ENCODE results near the gene TCF25.

Gene TCF25

GRCh38 chr16:89895482-89896250 is 22.3 kb downstream of the TCF25 start:
- no peak for TF ChIP-seq EGR1 (IDR thresholded peaks at IDR 0.05)
- no peak for TF ChIP-seq USF1 (IDR thresholded peaks at IDR 0.05)
- TF ChIP-seq YY1 (IDR thresholded peaks at IDR 0.05; ENCODE audit: low read depth), result no peak
- TF ChIP-seq CEBPB (IDR thresholded peaks at IDR 0.05), result no peak
- no peak for TF ChIP-seq REST (IDR thresholded peaks at IDR 0.05; ENCODE audit: low read depth)

GRCh38 chr16:89897204-89897603 is 23.8 kb downstream of the TCF25 start:
- no peak for TF ChIP-seq NFIC (IDR thresholded peaks at IDR 0.05)
- no peak for TF ChIP-seq CREB1 (IDR thresholded peaks at IDR 0.05; ENCODE audit: low read depth)
- TF ChIP-seq EGR1 (IDR thresholded peaks at IDR 0.05), result no peak
- no peak for TF ChIP-seq TAF1 (IDR thresholded peaks at IDR 0.05; ENCODE audit: low read depth)
- TF ChIP-seq TCF12 (IDR thresholded peaks at IDR 0.05; ENCODE audit: low read depth), result no peak
- no peak for TF ChIP-seq EP300 (IDR thresholded peaks at IDR 0.05; ENCODE audit: borderline replicate concordance)
- TF ChIP-seq CEBPB (IDR thresholded peaks at IDR 0.05), result no peak
- TF ChIP-seq MAX (IDR thresholded peaks at IDR 0.05), result no peak
- no peak for TF ChIP-seq RAD21 (IDR thresholded peaks at IDR 0.05; ENCODE audit: low read depth)
- TF ChIP-seq ZBTB7A (IDR thresholded peaks at IDR 0.05; ENCODE audit: low read depth), result no peak
- no peak for TF ChIP-seq FOXM1 (IDR thresholded peaks at IDR 0.05; ENCODE audit: borderline replicate concordance, low read depth)
- no peak for TF ChIP-seq TEAD4 (IDR thresholded peaks at IDR 0.05)
- TF ChIP-seq YY1 (IDR thresholded peaks at IDR 0.05; ENCODE audit: low read depth), result no peak

GRCh38 chr16:89898201-89898967 is 25.0 kb downstream of the TCF25 start:
- TF ChIP-seq RAD21 (IDR thresholded peaks at IDR 0.05; ENCODE audit: low read depth), result no peak

- TF ChIP-seq RAD21 (IDR thresholded peaks at IDR 0.05; ENCODE audit: low read depth) (no peak), TAF1 (IDR thresholded peaks at IDR 0.05; ENCODE audit: low read depth) (no peak), USF1 (IDR thresholded peaks at IDR 0.05) (no peak), EP300 (IDR thresholded peaks at IDR 0.05; ENCODE audit: borderline replicate concordance) (no peak), TEAD4 (IDR thresholded peaks at IDR 0.05) (no peak), ZBTB7A (IDR thresholded peaks at IDR 0.05; ENCODE audit: low read depth) (no peak), CEBPB (IDR thresholded peaks at IDR 0.05) (no peak), TCF12 (IDR thresholded peaks at IDR 0.05; ENCODE audit: low read depth) (no peak), EGR1 (IDR thresholded peaks at IDR 0.05) (no peak), CREB1 (IDR thresholded peaks at IDR 0.05; ENCODE audit: low read depth) (no peak), YY1 (IDR thresholded peaks at IDR 0.05; ENCODE audit: low read depth) (no peak), NFIC (IDR thresholded peaks at IDR 0.05) (no peak), MAX (IDR thresholded peaks at IDR 0.05) (no peak), FOXM1 (IDR thresholded peaks at IDR 0.05; ENCODE audit: borderline replicate concordance, low read depth) (no peak), REST (IDR thresholded peaks at IDR 0.05; ENCODE audit: low read depth) (no peak)
Observed at GRCh38 chr16:89899879-89900481, 26.6 kb downstream of the TCF25 start.

GRCh38 chr16:89900885-89901284 is 27.5 kb downstream of the TCF25 start:
- TF ChIP-seq FOXM1 (IDR thresholded peaks at IDR 0.05; ENCODE audit: borderline replicate concordance, low read depth) (no peak), TEAD4 (IDR thresholded peaks at IDR 0.05) (no peak), YY1 (IDR thresholded peaks at IDR 0.05; ENCODE audit: low read depth) (no peak), REST (IDR thresholded peaks at IDR 0.05; ENCODE audit: low read depth) (no peak), TAF1 (IDR thresholded peaks at IDR 0.05; ENCODE audit: low read depth) (no peak), RAD21 (IDR thresholded peaks at IDR 0.05; ENCODE audit: low read depth) (no peak), USF1 (IDR thresholded peaks at IDR 0.05) (no peak)

All from Ishikawa (cell line).